GM19193 (cell line): ENCODE results near the gene PTPN2.

Source experiments
- POLR2A ChIP-seq: IDR thresholded peaks from 4 replicates; pipeline ENCODE4 v1.6.1; 2011; ENCODE audit not compliant: insufficient read depth, insufficient read length; ENCODE audit errors: extremely low read depth

Gene PTPN2

GRCh38 chr18:12819841-12820240, 64.2 kb downstream of the PTPN2 start:
- TF ChIP-seq POLR2A, result no peak

DNA sequence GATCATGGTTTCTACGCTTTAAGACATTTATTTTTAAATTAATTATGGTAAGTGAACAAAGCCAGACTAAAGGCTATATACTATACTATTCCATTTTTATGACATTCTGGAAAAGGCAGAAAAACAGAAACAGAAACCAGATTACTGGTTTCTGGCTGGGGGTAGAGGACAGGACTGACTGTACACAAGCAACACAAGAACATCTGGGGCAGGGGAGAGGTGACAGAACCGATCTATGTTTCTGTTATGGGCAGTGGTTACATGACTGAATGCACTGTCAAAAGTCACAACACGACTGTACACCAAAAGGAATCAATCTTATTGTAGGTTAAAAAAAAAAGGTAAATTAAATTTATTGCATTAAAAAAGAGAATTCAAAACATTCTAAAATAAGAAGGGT, 64.7 kb downstream of the PTPN2 start:
- no peak for TF ChIP-seq POLR2A

DNA sequence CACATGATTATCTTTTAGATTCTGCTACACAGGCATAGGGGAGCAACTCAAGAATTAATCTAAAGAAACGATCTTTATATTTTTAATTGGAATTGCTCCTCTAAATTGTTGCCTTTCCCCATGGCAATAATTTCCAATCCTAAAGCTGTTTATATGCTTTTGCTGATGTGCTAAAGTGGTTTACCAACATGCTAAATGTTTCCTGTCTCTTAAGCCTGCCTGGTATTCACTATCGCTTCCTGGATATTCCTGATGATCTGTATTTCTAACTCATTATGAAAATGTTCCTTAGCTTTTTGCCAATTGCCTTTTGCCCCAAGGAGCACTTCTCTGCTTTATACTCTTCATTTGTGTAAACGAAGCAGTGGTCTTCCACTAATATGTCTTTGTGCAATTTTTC, 65.8 kb downstream of the PTPN2 start:
- TF ChIP-seq POLR2A, result no peak

- TF ChIP-seq POLR2A, result no peak
These were observed 67.6 kb downstream of the PTPN2 start for GRCh38 chr18:12816451-12816850.

DNA sequence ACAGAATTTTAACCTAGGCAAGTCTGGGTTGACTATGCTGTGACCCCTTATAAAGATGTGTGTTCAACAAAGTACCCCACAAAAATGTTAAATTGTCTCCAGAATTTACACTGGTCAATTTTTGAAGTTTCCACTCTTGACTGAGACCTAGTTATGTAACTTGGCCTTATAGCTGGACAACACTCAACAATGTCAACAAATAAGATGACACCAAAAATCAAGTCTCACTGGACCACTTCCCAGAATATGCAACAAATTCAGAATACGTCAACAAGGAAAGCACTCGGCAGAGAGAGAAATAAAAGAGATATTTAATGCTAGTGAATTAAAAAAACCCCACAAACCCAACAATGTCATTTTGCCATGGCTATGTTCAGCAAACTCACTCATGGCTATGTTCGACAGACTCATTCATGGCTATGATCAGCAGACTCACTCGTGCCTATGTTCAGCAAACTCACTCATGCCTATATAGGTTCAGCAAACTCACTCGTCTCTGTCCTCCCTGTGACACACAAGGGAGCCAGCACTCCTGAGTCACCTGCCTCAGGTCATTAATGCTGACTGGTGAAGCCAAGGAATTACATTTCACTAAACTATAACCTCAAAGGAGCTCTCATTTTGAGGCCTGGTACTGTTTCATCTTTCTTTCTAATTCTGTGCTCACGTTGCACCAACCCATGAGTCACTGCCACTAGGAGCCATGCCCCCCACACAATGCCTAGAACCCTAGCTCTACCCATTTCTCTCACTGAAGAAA, 72.7 kb downstream of the PTPN2 start:
- no peak for TF ChIP-seq POLR2A

DNA sequence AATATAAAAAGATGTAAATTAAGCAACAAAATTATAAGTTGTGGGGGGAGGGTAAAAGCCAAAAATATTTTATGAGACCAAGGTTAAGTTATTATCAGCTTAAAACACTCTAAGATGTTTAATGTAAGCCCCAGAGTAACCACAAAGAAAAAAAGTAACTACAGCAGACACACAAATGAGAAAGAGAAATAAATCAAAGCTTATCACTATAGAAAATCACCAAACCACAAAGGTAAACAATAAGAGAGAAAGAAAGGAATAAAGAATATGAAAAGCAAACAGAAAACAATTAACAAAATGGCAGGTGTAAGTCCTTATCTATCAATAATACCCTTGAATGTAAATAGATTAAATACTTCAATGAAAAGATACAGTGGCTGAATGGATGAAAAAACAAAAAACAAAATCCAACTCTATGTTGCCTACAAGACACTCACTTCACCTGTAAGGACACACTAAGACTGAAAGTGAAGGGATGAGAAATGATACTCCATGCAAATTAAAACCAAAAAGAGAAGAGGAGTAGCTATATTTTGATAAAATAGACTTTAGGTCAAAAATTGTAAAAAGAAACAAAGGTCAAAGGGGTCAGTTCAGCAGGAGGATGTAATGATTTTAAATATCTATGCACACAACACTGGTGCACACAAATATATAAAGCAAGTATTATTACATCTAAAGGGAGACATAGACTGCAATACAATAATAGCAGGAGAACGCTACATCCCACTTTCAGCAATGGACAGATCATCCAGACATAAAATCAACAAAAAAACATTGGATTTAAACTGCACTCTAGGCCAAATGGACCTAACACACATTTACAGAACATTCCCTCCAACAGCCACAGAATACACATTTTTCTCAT, 80.7 kb downstream of the PTPN2 start:
- no peak for TF ChIP-seq POLR2A

GRCh38 chr18:12802538-12802937, 81.5 kb downstream of the PTPN2 start:
- no peak for TF ChIP-seq POLR2A

DNA sequence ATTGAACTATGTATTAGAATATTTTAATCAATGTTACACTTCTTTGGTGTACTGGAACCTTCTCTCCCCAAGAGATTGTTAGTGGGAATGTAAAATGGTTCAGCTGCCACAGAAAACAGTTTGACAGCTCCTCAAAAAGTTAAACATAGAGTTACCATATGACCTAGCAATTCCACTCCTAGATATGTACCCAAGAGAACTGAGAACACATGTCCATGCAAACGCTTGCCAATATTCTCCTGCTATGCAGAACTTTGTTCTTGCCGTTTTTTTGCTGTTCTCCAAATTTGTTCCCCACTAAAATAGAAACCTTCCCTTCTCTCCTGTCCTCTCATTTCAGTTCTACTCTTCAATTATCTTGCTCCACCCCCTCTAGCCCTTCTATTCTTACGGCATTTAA, 87.6 kb downstream of the PTPN2 start:
- no peak for TF ChIP-seq POLR2A

DNA sequence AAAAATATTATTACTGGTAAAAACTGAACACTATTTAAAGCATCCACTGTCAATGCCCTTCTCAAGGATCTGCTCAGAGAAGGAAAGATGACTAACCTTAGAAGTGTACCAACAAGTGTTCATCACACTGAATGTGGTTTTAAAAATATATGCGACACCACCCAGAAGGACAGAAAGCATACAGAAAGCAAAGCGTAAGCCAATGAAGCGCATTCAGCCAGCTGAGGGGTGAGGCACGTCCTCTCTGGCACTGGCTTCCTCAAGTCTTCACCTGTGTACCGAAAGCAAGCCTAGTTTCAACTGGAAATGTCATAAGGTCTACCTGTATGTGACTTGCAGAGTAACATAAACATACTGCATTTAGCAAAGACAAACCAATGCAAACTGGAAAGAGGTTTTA, 92.4 kb downstream of the PTPN2 start:
- no peak for TF ChIP-seq POLR2A

GRCh38 chr18:12786669-12787068, 97.4 kb downstream of the PTPN2 start:
- TF ChIP-seq POLR2A, result no peak

- no peak for TF ChIP-seq POLR2A
These were observed 100.5 kb downstream of the PTPN2 start for GRCh38 chr18:12783524-12783923.

DNA sequence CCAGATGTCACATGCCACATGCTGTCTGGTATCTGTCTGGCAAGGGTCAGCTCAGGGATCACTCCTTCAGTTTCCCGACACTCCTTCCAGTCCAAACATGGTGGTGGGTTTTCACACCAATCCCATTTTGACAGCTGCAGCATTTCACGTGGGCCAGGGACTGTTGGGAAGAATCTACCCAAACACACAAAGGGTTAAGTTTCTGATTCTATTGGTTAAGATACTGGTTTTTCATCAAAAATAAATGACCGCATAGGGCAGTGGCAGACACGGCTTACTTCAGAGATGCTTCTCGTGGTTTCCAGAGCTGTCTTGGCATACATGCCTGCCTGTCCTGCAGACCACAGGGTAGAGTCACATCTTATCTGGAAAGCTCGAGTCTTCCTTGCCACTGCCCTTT, 101.5 kb downstream of the PTPN2 start:
- no peak for TF ChIP-seq POLR2A

- no peak for TF ChIP-seq POLR2A
These were observed 104.6 kb downstream of the PTPN2 start for GRCh38 chr18:12779456-12779855.

DNA sequence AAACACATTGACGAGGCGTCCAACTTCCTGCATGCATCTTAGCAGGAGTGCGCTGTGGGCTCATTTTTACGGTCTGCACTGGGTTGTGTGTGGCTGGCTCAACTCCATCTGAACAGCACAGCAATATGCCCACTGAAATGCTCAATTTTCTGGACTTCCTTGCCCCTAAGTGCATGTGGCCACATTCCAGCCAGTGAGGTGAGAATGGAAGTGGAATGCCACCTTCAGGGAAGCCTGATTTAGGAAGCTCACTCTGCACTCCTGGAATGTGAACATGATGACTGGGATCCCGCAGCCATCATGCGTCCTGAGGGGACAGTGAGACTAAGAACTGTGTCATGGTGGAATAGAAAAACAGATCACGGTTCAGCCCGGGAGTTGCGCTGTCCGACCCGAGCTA, 105.0 kb downstream of the PTPN2 start:
- no peak for TF ChIP-seq POLR2A

GRCh38 chr18:12777500-12777944, 106.5 kb downstream of the PTPN2 start:
- no peak for TF ChIP-seq POLR2A
